Prostate gland (tissue), 2 donors: ENCODE results near the gene NINL. TPM values are rescaled to one million over a fixed set of nuclear protein-coding genes. Genes with fewer than 3 reads are reported as not detected.

Experiments
- DNase-seq: peaks from one replicate; pipeline ENCODE4 v3.0.0-alpha.2; 2019; ENCODE audit warnings: low spot score
- H3K27ac ChIP-seq, 2 donors: fragments of 200-600 bp; sonication (generic); 2 replicates each; pipeline ENCODE4 v1.5.1; 2017 to 2019
- H3K27me3 ChIP-seq: fragments of 200-600 bp; sonication (generic); replicated peaks from 2 replicates; pipeline ENCODE4 v1.5.1; 2019; ENCODE audit not compliant: insufficient read depth
- H3K36me3 ChIP-seq, 2 donors: fragments of 200-600 bp; sonication (generic); 1 replicate in 1 of 2; 2 replicates in 1 of 2; pipeline versions ENCODE4 v1.5.1 to v1.8.1; 2017 to 2019
- H3K4me1 ChIP-seq: fragments of 200-600 bp; sonication (generic); replicated peaks from 2 replicates; pipeline ENCODE4 v1.5.1; 2019
- H3K4me3 ChIP-seq, 2 donors: fragments of 200-600 bp; sonication (generic); 2 replicates each; pipeline ENCODE4 v1.5.1; 2017 to 2019
- H3K9me3 ChIP-seq: fragments of 200-600 bp; sonication (generic); 2 replicates; pipeline ENCODE4 v1.5.1; 2017
- CTCF ChIP-seq, 4 experiments: fragments of 200-600 bp in 2 of 4; fragments of 450-650 bp in 2 of 4; sonication (generic) in 2 of 4; IDR thresholded peaks; 1 replicate in 3 of 4; 2 replicates in 1 of 4; pipeline ENCODE4 v1.5.1; 2016 to 2019; ENCODE audit warnings: antibody characterized with exemption in 4 of 4, mild to moderate bottlenecking in 2 of 4, moderate library complexity in 2 of 4
- POLR2A ChIP-seq: fragments of 450-650 bp; IDR thresholded peaks from one replicate; pipeline ENCODE4 v1.6.1; 2016; ENCODE audit warnings: antibody characterized with exemption, mild to moderate bottlenecking
- POLR2AphosphoS5 ChIP-seq: sonication (generic); formaldehyde crosslinking; IDR thresholded peaks from one replicate; pipeline ENCODE4 v1.6.1; 2017; ENCODE audit warnings: antibody characterized with exemption
- WGBS: methylation state at CpG from one replicate; pipeline ENCODE4 v1.1.5; 2018; 5-methylcytosine and 5-hydroxymethylcytosine counted together
- intact Hi-C: fragments of 100-400 bp; cut with DNase I; formaldehyde crosslinking; loops from one replicate; pipeline ENCODE4 v1.14.2; 2022
- total RNA-seq, 2 donors: library from RNA; depleted of rRNA; stranded (reverse); fragments of >200 nt; gene quantifications; one replicate each; pipeline ENCODE4 v1.1.0, GENCODE V29; 2016

NINL gene
- total RNA-seq, 2 donors from 2014 or later = 16.3 to 31.1 TPM

GRCh38 chr20:25493137-25493536 lies 92.2 kb downstream of the NINL start:
- WGBS = 92% methylated on average over 10 of the region's 10 CpGs
- intact Hi-C loops = no loop called here
- DNase-seq = no peak
- Histone ChIP-seq H3K27ac (no peak overlapping the region), H3K36me3 (no peaks in the 10 kb centered on the region), H3K27me3 (no peaks in the 10 kb centered on the region), H3K4me3 (no peak overlapping the region), H3K9me3 (no peaks in the 10 kb centered on the region), H3K4me1 (no peaks in the 10 kb centered on the region)
- TF ChIP-seq POLR2AphosphoS5 (no peak), CTCF (IDR thresholded peaks at IDR 0.05) (no peak), POLR2A (no peak)

GRCh38 chr20:25491446-25492038 lies 93.8 kb downstream of the NINL start:
- intact Hi-C loops = no loop called here
- TF ChIP-seq POLR2AphosphoS5 (no peak), POLR2A (no peak), CTCF (IDR thresholded peaks at IDR 0.05) (no peak)
- 91% methylated on average over 12 of the region's 12 CpGs for WGBS
- Histone ChIP-seq H3K4me3 (no peak overlapping the region), H3K27ac (no peak overlapping the region), H3K27me3 (no peaks in the 10 kb centered on the region), H3K36me3 (no peaks in the 10 kb centered on the region), H3K4me1 (no peaks in the 10 kb centered on the region), H3K9me3 (no peaks in the 10 kb centered on the region)
- DNase-seq = no peak

DNA sequence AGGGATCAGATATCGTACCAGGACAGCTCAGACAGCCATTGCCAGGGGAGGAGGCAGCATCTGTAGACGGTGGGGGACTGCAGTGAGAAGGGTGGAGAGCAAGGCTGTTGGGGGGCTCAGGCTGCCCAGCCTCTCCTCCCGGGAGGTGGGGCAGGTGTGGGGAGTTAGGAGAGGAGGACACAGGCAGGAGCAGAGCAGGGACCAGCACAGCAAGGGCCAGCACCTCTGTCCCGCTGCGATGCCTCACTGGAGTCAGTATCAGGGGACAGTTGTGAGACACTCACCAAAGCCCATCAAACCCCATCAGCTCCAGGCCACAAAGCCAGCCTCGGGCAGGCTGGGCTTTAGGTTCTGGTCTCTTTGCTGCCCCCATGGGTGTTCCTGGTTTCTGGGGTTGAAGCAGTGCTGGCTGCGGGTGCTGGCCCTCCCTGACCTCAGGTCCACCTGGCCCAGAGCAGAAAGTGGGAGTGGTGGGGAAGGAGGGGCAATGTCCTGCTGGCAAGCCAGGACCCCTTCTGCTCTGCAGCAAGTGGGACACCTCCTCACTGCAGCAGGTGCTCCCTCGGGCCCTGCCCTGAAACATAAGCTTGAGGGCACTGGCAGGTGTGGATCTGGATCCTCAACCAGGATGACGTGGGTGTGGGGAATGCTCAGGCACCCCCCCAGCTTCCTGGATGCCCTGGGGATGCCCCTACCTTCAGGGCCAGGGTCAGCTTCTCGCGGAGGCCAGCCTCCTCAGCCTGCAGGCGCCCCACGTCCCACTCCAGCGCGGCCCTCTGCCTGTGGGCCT lies 94.5 kb downstream of the NINL start:
- intact Hi-C loops = no loop called here
- Histone ChIP-seq H3K36me3 (no peaks in the 10 kb centered on the region), H3K27me3 (no peaks in the 10 kb centered on the region), H3K27ac (no peak overlapping the region), H3K9me3 (no peaks in the 10 kb centered on the region), H3K4me1 (no peaks in the 10 kb centered on the region), H3K4me3 (no peak overlapping the region)
- no peak for DNase-seq
- 93% methylated on average over 15 of the region's 15 CpGs for WGBS
- TF ChIP-seq POLR2A = no peak
- no peak for TF ChIP-seq CTCF (IDR thresholded peaks at IDR 0.05)
- TF ChIP-seq POLR2AphosphoS5 = no peak

GRCh38 chr20:25489221-25489871 lies 96.0 kb downstream of the NINL start:
- Histone ChIP-seq H3K4me3 (no peak overlapping the region), H3K27me3 (no peaks in the 10 kb centered on the region), H3K36me3 (no peaks in the 10 kb centered on the region), H3K9me3 (no peaks in the 10 kb centered on the region), H3K4me1 (no peaks in the 10 kb centered on the region), H3K27ac (no peak overlapping the region)
- DNase-seq = no peak
- TF ChIP-seq POLR2AphosphoS5 = no peak
- WGBS = 89% methylated on average over 15 of the region's 15 CpGs
- intact Hi-C loops = no loop called here

DNA sequence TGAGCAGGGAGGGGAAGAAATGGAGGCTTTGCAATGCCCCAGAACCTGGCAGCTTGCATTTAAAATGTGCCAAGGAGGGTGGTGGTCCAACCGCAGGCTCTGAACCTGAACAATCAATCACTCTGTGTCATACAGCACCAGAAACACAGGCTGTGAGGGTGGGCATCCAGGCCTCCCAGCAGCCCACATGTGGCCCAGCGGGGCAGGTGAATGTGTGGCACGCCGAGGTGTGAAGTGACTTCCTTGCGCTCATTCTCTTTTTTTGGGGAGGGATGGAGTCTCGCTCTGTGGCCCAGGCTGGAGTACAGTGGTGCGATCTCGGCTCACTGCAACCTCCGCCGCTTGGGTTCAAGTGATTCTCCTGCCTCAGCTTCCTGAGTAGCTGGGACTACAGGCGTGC lies 97.4 kb downstream of the NINL start:
- DNase-seq = no peak
- Histone ChIP-seq H3K4me1 (no peaks in the 10 kb centered on the region), H3K36me3 (no peaks in the 10 kb centered on the region), H3K27me3 (no peaks in the 10 kb centered on the region), H3K9me3 (no peaks in the 10 kb centered on the region), H3K4me3 (no peak overlapping the region), H3K27ac (no peak overlapping the region)
- TF ChIP-seq POLR2A (no peak), CTCF (IDR thresholded peaks at IDR 0.05) (no peak), POLR2AphosphoS5 (no peak)
- 84% methylated on average over 11 of the region's 11 CpGs for WGBS
- intact Hi-C loops = no loop called here
